ENCODE measurements around the gene CLDN4. TPM values are rescaled to one million over a fixed set of nuclear protein-coding genes. Genes with fewer than 3 reads are reported as not detected.

Gene CLDN4
- total RNA-seq, 1 experiment from 2014 or later, result 0.28 TPM

- CTCF ChIA-PET, result interaction anchor here (0.5 to 2.1 kb wide), 4 partner anchors 10 to 408 kb away, joined by 3 to 6 read pairs (median 4); no protein-coding TSS in a partner anchor
- POLR2A ChIA-PET, result interaction anchor here (1.0 to 3.8 kb wide), 2 partner anchors 10 to 18 kb away, joined by 3 to 16 read pairs; no protein-coding TSS in a partner anchor
- intact Hi-C loops (cut with micrococcal nuclease), result no loop called here
- Mint-ChIP-seq H3K4me1 (ENCODE audit: insufficient read depth, unreplicated experiment) (peaks cover 17% of the 10 kb centered on the region), H3K9me3 (ENCODE audit: unreplicated experiment) (no peaks in the 10 kb centered on the region), H3K36me3 (ENCODE audit: insufficient read depth, unreplicated experiment) (no peaks in the 10 kb centered on the region), H3K27me3 (ENCODE audit: insufficient read depth, unreplicated experiment) (no peaks in the 10 kb centered on the region), H3K27ac (ENCODE audit: low read depth, unreplicated experiment) (no peak overlapping the region), H3K4me3 (ENCODE audit: unreplicated experiment) (peak overlapping the region; percentile 39)
- no peak for TF ChIP-seq CTCF (IDR thresholded peaks at IDR 0.05; ENCODE audit: unreplicated experiment)
- no peak for DNase-seq (ENCODE audit: unreplicated experiment)
- BruUV-seq (replicated peaks), result no TSS peak
These were observed 10.1 kb downstream of the CLDN4 start for GRCh38 chr7:73840715-73841379.

- TF ChIP-seq CTCF (IDR thresholded peaks at IDR 0.05; ENCODE audit: unreplicated experiment), result no peak
- ChIA-PET CTCF (interaction anchor here (0.6 to 2.1 kb wide), 3 partner anchors 9 to 107 kb away, joined by 3 to 6 read pairs (median 6); no protein-coding TSS in a partner anchor), POLR2A (interaction anchor here (1.0 to 3.8 kb wide), 6 partner anchors 9 to 36 kb away, joined by 3 to 16 read pairs (median 6); no protein-coding TSS in a partner anchor)
- Mint-ChIP-seq H3K4me3 (ENCODE audit: unreplicated experiment) (peak overlapping the region; percentile 86), H3K27ac (ENCODE audit: low read depth, unreplicated experiment) (peak overlapping the region; percentile 78), H3K27me3 (ENCODE audit: insufficient read depth, unreplicated experiment) (no peaks in the 10 kb centered on the region), H3K36me3 (ENCODE audit: insufficient read depth, unreplicated experiment) (no peaks in the 10 kb centered on the region), H3K9me3 (ENCODE audit: unreplicated experiment) (no peaks in the 10 kb centered on the region), H3K4me1 (ENCODE audit: insufficient read depth, unreplicated experiment) (peaks cover 22% of the 10 kb centered on the region)
- DNase-seq (ENCODE audit: unreplicated experiment), result peak; percentile 36
- intact Hi-C loops (cut with micrococcal nuclease), result no loop called here
- no TSS peak for BruUV-seq (replicated peaks)
These were observed 10.9 kb downstream of the CLDN4 start for GRCh38 chr7:73841689-73842066.

- H3K9me3 Mint-ChIP-seq (ENCODE audit: unreplicated experiment), result no peaks in the 10 kb centered on the region
- H3K27ac Mint-ChIP-seq (ENCODE audit: low read depth, unreplicated experiment), result peak within 1 kb of the TSS; percentile 78
- peak within 1 kb of the TSS; percentile 86 for H3K4me3 Mint-ChIP-seq (ENCODE audit: unreplicated experiment)
- H3K36me3 Mint-ChIP-seq (ENCODE audit: insufficient read depth, unreplicated experiment), result no peaks in the 10 kb centered on the region
- TF ChIP-seq CTCF (IDR thresholded peaks at IDR 0.05; ENCODE audit: unreplicated experiment), result no peak
- H3K4me1 Mint-ChIP-seq (ENCODE audit: insufficient read depth, unreplicated experiment), result peaks cover 22% of the 10 kb centered on the region
- peak; percentile 93 for DNase-seq (ENCODE audit: unreplicated experiment)
- ChIA-PET POLR2A (interaction anchor here (0.7 to 3.8 kb wide), 12 partner anchors 8 to 104 kb away, joined by 3 to 22 read pairs (median 4); partner anchors contain the start of gene ABHD11), CTCF (interaction anchor here (0.6 to 2.1 kb wide), 5 partner anchors 9 to 117 kb away, joined by 3 to 12 read pairs (median 6); no protein-coding TSS in a partner anchor)
- H3K27me3 Mint-ChIP-seq (ENCODE audit: insufficient read depth, unreplicated experiment), result no peaks in the 10 kb centered on the region
- TSS peak; percentile 65 for BruUV-seq (replicated peaks)
- intact Hi-C loops (cut with micrococcal nuclease), result no loop called here
These were observed 11.5 kb downstream of the CLDN4 start, which contains the start of gene METTL27 for GRCh38 chr7:73842067-73842976. Gene METTL27 (minus strand): TSS chr7:73842516. CDS start chr7:73842140, 376 bp downstream.
